HG03039 (cell line): Measurements from ENCODE around the gene UTP25.
A peak's percentile ranks its signal among the peaks of the same experiment; 100 is the strongest.
"Not testable (repeated sequence)": the region's sequence is repeated elsewhere in the genome, so short reads cannot be mapped to it uniquely, and the experiment has no call there.

Experiments
- ATAC-seq: cut with Tn5 transposase; IDR thresholded peaks from one replicate; pipeline ENCODE4 v1.9.1; 2021; ENCODE audit warnings: mild to moderate bottlenecking, moderate library complexity; ENCODE audit not compliant: unreplicated experiment

UTP25 gene

GRCh38 chr1:209827384-209828262 is at the start of gene UTP25:
TSS of gene UTP25 (plus strand) at chr1:209827972. CDS start at chr1:209828064, 92 bp downstream.
- peak; percentile 95 for ATAC-seq

- no peak for ATAC-seq
Observed at GRCh38 chr1:209778102-209778501, 49.7 kb upstream of the UTP25 start.

GRCh38 chr1:209780268-209780667 is 47.5 kb upstream of the UTP25 start:
- ATAC-seq = no peak

- no peak for ATAC-seq
Observed at GRCh38 chr1:209783386-209783785, 44.4 kb upstream of the UTP25 start.

GRCh38 chr1:209784265-209785169 is 43.3 kb upstream of the UTP25 start, which contains the start of gene C1orf74:
TSS of gene C1orf74 (minus strand) at chr1:209784559. CDS start at chr1:209783634, 925 bp downstream.
- ATAC-seq = peak; percentile 99

- ATAC-seq = no peak
Observed at GRCh38 chr1:209785592-209785991, 42.2 kb upstream of the UTP25 start.

GRCh38 chr1:209786146-209786545 is 41.6 kb upstream of the UTP25 start:
- no peak for ATAC-seq

GRCh38 chr1:209787551-209787950 is 40.2 kb upstream of the UTP25 start:
- ATAC-seq = no peak

GRCh38 chr1:209789245-209789644 is 38.5 kb upstream of the UTP25 start:
- ATAC-seq = no peak

GRCh38 chr1:209790286-209791193 is 37.2 kb upstream of the UTP25 start:
- no peak for ATAC-seq

- ATAC-seq = no peak
Observed at GRCh38 chr1:209791920-209792319, 35.9 kb upstream of the UTP25 start.

GRCh38 chr1:209793711-209794110 is 34.1 kb upstream of the UTP25 start:
- ATAC-seq = not testable (repeated sequence)

GRCh38 chr1:209797978-209798639 is 29.7 kb upstream of the UTP25 start:
- no peak for ATAC-seq

- no peak for ATAC-seq
Observed at GRCh38 chr1:209800984-209801834, 26.6 kb upstream of the UTP25 start.

GRCh38 chr1:209802117-209802779 is 25.5 kb upstream of the UTP25 start:
- no peak for ATAC-seq

GRCh38 chr1:209802780-209803152 is 25.0 kb upstream of the UTP25 start:
- no peak for ATAC-seq

GRCh38 chr1:209803568-209803967 is 24.2 kb upstream of the UTP25 start:
- ATAC-seq = no peak

- no peak for ATAC-seq
Observed at GRCh38 chr1:209805341-209805781, 22.4 kb upstream of the UTP25 start.
